ES-I3 (cell line): ENCODE measurements around the gene SPIRE1.

Source experiments
- H3K36me3 ChIP-seq: 2 replicates; pipeline ENCODE4 v1.6.1; 2013; ENCODE audit warnings: mild to moderate bottlenecking, low read length, control low read depth, moderate library complexity; ENCODE audit not compliant: insufficient read depth
- H3K4me1 ChIP-seq: 2 replicates; pipeline ENCODE4 v1.6.1; 2013; ENCODE audit warnings: mild to moderate bottlenecking, control low read depth, low read length; ENCODE audit not compliant: insufficient read depth
- H3K9ac ChIP-seq: 2 replicates; pipeline ENCODE4 v1.6.1; 2013; ENCODE audit warnings: low read depth, mild to moderate bottlenecking, low read length, moderate library complexity
- H3K9me3 ChIP-seq: 2 replicates; pipeline ENCODE4 v1.6.1; 2013; ENCODE audit warnings: mild to moderate bottlenecking, low read length, moderate library complexity; ENCODE audit not compliant: control insufficient read depth, insufficient read depth

SPIRE1 gene

DNA sequence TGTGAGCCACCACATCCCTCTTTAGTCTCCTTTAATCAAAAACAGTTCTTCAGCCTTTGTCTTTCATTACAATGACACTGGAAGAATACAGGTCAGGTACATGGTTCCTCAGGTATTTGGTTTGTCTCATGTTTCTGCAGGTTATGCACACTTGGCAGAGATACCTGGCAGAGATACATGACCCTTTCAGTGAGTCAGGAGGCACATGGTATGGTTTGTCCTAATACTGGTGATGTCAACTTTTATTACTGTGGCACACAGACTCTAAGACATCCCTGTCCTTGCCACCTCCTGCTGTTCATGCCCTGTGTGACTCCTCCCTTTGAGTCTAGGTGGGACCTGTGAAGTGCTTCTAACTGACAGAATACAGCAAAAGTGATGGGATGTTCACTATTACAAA lies 58.4 kb downstream of the SPIRE1 start:
- Histone ChIP-seq H3K9me3 (no peaks in the 10 kb centered on the region), H3K4me1 (peaks cover 19% of the 10 kb centered on the region), H3K36me3 (no peaks in the 10 kb centered on the region), H3K9ac (no peak overlapping the region)

DNA sequence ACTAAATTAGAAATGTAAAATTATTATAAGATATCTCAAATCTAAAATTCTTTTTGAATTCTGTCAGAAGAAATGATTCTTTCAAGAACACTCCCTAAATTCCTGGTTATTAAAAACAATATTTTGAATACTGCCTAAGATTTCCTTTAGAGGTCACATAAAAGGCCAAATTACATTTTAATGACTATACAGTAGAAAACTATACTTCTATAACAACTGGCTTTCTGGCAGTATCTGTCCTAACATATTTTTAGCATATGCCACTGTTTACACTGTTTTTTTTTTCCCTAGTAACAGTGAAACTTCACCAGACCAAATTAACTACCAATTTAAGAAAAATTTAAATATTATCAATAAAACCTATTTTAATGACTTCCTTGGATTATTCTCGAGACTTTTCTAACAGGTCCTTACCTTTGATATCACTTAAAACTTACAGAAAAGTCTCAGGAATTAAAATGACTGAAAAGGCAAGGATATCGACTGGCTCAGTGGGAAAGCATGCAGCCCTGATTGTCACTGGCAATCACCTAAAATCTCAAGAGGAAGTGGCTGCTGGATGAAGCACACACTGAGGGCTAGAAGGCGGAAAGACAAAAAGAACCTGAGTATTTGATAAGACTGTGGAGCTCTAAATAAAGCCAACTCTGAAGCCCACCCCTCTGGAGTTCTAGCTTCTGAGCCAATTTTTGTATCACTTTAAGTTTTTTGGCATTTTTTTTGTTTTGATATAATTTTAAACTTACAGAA lies 59.6 kb downstream of the SPIRE1 start:
- no peaks in the 10 kb centered on the region for H3K9me3 ChIP-seq
- no peak overlapping the region for H3K9ac ChIP-seq
- peaks cover 19% of the 10 kb centered on the region for H3K4me1 ChIP-seq
- no peaks in the 10 kb centered on the region for H3K36me3 ChIP-seq

DNA sequence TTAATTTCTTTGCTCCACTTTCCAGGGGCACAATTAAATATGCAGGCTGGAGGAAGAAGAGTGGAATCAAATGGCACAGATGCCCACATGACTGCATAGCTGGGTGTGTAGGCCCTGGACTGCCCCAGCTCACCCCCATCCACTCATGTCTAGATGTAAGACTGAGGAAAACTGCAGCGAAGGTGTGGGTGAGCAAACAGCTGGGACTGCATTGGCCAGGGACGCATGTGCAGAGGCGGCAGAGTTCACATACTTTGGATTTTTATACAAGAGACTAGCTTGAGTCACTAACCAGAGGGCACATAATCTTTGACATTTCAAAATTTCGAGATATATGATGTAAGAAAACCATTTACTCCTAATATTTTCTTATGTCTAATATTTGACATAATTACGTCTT lies 60.1 kb downstream of the SPIRE1 start:
- H3K4me1 ChIP-seq = peaks cover 19% of the 10 kb centered on the region

DNA sequence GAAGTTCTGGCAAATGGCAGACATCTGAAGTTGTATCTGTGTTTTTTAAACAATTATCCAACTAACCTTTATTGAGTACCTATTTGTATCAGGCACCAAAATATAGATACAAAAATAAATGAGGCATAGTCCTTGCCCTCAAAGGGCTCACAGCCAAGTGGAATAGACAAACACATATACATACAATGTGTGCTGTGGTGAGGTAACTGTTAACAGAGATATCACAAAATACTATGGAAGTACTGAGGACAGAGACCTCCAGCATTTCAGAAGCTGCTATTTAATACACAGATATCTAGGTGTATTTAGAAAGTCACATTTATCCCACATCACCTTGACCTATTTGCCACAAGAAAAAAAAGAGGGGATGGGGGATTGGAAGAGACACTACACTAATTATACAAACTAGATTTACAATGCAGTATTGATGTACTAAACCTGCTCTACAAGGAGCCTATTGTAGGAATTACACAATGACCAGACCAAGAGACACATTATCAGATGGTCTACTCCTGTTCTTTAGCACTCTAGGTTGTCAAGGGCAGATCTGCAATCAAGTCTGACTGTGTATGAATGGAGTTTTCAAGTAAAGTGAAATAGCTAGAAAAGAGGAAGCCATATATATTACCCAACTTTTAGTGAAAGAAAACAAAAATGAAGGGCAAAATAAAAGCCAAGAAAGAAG lies 62.2 kb downstream of the SPIRE1 start:
- Histone ChIP-seq H3K4me1 (peaks cover 19% of the 10 kb centered on the region), H3K9ac (no peak overlapping the region), H3K36me3 (no peaks in the 10 kb centered on the region), H3K9me3 (no peaks in the 10 kb centered on the region)

More for the DNA sequence above, 60.1 kb downstream of the SPIRE1 start:
- Histone ChIP-seq H3K36me3 (no peaks in the 10 kb centered on the region), H3K9ac (no peak overlapping the region), H3K9me3 (no peaks in the 10 kb centered on the region)

DNA sequence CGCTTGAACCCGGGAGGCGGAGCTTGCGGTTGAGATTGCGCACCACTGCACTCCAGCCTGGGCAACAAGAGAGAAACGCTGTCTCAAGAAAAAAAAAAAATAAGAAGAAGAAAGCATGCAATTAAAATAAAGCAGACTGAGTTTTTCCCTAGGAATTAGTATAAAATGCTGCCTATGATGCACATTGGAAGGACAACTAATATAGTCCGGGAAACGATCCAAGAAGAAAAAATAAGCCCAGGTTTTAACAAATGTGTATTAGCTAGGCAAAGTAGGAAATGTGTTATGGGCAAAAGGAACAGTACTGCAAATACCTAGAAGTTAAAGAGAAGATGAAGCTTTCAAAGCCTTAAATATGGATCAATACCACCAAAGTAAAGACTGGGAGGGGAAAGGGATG lies 64.0 kb downstream of the SPIRE1 start:
- peaks cover 18% of the 10 kb centered on the region for H3K4me1 ChIP-seq
- no peak overlapping the region for H3K9ac ChIP-seq
- no peaks in the 10 kb centered on the region for H3K36me3 ChIP-seq
- no peaks in the 10 kb centered on the region for H3K9me3 ChIP-seq

DNA sequence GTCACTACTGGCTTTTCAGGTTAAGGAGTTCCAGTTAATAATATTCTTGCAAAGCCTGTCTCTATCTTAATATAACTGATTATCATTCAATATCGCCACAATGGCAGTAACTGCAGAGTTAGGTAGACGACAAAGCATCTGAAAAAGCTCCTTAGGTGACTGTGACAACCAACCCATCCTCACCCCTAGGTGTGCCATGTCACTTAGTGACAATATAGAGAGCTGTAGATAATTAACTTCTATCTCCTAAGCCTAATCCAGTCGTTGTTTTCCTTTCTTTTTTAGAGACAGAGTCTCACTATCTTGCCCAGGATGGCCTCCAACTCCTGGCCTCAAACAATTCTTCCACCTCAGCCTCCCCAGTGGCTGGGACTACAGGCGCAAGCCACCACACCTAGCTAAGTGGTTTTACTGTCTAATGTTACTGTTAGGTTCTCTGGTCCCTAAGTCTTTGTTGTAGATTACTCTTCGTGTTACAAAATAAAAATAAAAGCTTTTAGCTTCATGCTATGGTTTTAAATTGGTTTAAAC lies 65.2 kb downstream of the SPIRE1 start:
- Histone ChIP-seq H3K4me1 (peaks cover 9% of the 10 kb centered on the region; the same call in 1 of the 2 replicates), H3K36me3 (no peaks in the 10 kb centered on the region), H3K9ac (no peak overlapping the region), H3K9me3 (no peaks in the 10 kb centered on the region)

DNA sequence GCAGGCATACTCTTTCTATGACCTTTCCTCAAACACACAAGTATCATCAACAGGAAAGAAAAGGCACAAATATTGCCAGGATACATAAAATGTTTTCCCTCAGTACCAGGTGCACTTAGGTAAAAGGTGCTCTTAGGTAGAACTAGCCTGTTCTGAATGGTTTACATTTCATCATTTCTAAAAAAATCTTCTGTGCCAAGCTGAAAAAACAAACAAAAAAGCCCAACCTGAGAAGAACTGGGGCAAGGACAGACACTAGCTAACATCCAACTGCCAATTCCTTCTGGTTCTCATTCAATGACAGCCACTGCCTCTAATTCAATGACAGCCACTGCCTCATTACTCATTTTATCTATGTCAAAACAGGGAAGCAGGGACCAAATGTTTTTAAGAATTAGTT lies 68.5 kb downstream of the SPIRE1 start:
- H3K36me3 ChIP-seq = no peaks in the 10 kb centered on the region
- no peaks in the 10 kb centered on the region for H3K9me3 ChIP-seq
- H3K9ac ChIP-seq = no peak overlapping the region
- no peaks in the 10 kb centered on the region for H3K4me1 ChIP-seq

DNA sequence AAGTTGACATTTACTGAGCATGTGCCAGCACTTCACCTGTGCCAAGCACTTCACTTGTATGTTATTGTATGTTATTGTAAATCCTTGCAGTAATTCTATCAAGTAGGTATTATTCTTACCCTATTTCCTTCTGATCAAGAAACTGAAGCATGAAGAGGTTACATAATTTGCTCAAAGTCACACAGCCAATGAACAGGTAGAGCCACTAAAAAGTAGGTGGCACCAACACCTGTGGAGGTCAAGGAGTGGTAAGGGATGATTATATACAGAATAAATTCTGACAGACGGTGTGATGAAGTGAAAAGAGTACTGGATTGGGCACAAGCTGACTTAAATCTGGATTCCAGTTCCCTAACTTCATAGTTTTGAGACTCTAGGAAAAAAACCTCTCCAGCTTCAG lies 71.0 kb downstream of the SPIRE1 start:
- H3K36me3 ChIP-seq = no peaks in the 10 kb centered on the region
- H3K4me1 ChIP-seq = no peaks in the 10 kb centered on the region
- no peak overlapping the region for H3K9ac ChIP-seq
- no peaks in the 10 kb centered on the region for H3K9me3 ChIP-seq

DNA sequence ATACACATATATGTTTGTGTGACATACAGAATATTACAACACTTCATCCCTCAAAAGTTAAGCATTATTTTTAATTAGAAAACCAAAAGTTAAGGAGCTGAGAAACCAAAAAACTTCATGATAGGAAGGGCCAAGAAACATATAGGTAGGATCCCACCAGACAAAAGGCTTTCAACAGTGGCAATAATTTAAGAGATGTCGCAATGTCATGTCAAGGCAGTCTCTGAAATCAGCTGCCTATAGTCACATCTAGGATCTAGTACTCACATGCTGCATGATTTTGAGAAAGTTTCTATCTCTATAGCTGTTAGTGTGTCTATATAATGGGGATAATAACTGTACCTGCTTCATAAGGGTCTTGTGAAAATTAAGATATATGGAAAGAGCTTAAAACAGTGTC lies 72.7 kb downstream of the SPIRE1 start:
- H3K4me1 ChIP-seq = no peaks in the 10 kb centered on the region
- no peaks in the 10 kb centered on the region for H3K36me3 ChIP-seq
- H3K9me3 ChIP-seq = no peaks in the 10 kb centered on the region
- no peak overlapping the region for H3K9ac ChIP-seq

DNA sequence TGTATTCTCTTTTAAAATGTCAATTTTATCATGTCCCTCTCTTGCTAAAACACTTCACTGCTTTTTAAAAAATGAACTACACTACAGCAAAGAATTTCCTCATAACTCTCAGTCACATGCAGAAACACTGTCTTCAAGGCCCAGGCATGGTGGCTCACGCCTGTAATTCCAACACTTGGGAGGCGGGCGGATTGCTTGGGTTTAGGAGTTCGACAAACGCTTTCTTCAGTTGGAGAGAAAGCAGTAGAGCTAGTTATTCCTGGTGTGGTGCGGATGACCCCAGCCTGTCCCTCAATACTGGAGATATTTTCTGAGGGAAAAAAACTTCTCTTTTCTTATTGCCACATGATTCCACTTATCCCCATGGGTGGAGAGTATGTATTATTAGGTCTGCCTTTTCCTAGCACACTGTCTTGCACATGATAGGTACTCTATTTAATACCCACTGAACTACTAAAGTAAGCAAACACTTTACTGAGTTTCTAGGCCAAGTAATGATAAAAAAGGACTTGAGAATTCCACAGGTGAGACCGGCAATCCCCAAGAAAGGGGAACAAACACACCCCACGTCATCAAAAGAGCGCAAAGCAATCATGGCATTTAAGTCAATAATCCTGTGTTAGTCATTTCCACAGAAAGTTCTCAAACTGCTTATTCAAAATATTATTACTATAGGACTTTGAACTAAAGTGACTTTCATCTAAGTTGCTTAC lies 77.1 kb downstream of the SPIRE1 start:
- Histone ChIP-seq H3K36me3 (no peaks in the 10 kb centered on the region), H3K4me1 (no peaks in the 10 kb centered on the region), H3K9me3 (no peaks in the 10 kb centered on the region), H3K9ac (no peak overlapping the region)

DNA sequence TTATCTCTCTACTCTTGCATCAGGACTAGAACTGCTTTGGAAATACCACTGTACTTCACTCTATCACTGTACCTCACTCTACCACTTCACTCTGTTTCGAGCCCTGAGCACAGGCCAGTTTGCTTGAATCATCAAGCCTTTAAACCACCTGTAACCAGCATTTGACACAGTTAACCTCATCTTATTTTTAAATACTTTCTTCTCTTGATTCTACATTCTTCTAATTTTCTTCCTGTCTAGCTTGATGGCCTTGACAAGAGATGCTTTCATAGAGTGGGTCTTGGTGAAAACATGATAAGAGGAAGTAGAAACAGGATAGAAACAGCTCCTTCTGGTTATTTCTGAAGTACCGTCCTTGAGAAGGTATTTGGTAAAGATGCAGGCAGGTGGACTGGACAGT lies 78.1 kb downstream of the SPIRE1 start:
- no peaks in the 10 kb centered on the region for H3K4me1 ChIP-seq
- no peaks in the 10 kb centered on the region for H3K9me3 ChIP-seq
- H3K9ac ChIP-seq = no peak overlapping the region
- no peaks in the 10 kb centered on the region for H3K36me3 ChIP-seq

DNA sequence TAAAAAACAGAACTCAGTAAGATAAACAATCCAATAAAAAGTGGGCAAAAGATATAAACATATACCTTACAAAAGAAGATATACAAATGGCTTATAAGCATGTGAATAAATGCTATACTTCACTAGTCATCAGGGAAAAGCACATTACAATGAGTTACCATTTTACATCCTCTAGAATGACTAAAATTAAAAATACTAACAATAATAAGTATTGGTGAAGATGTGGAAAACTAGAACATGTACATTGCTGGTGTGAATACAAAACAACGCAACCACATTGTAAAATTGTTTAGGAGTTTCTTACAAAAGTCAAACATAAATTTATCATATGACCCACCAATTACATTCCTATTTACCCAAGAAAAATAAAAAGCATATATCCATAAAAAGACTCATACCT lies 80.1 kb downstream of the SPIRE1 start:
- Histone ChIP-seq H3K9ac (no peak overlapping the region), H3K9me3 (no peaks in the 10 kb centered on the region), H3K4me1 (no peaks in the 10 kb centered on the region), H3K36me3 (no peaks in the 10 kb centered on the region)

DNA sequence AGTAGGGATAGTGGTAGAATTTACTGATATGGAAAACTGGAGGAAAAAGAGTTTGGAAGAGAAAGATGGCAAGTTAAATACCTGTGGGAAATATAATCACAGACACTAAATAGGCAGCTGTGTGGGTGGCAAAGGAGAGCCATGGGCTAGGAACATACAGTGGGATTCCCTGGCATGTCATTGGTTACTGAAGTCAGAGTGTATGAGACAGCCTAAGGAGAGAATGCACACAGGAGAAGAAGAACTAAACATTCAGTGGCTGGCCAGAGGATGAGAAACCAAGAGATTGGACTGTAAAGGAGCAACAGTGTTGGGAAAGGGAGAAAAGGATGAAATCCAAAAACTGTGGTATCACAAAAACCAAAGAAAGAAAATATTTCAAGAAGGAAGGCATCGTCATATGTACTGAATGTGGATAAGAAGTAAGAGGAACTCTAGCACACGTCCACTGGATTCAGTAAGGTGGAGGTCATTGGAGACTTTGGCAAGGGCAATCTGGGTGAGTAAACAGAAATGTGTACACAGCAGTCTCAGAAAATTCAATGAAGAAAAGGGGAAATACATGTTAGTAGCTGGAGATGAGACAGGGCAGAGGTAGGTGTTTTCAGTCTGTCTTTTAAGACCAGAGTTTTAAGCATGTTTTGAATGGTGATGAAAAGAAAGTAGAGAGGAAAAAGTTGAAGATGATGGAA lies 83.3 kb downstream of the SPIRE1 start:
- Histone ChIP-seq H3K36me3 (no peaks in the 10 kb centered on the region), H3K9ac (no peak overlapping the region), H3K9me3 (no peaks in the 10 kb centered on the region), H3K4me1 (no peaks in the 10 kb centered on the region)

DNA sequence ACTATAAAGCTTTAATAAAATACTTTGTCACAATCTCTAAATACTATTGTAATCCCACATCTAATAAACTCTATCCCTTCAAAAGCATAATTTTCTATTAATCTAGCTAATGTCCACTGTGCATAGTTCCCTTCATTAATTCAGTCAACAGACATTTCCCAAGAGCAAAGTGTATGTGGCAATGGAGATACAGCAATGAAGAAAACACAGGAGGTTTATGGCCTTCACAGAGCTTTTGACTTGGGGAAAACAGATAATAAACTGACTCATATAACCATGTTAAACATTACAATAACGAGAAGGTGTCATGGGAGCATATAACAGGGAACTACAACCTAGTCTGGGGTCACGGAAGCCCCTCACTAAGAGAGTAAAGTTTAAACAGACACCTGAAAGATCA lies 86.3 kb downstream of the SPIRE1 start:
- Histone ChIP-seq H3K9ac (no peak overlapping the region), H3K36me3 (no peaks in the 10 kb centered on the region), H3K4me1 (no peaks in the 10 kb centered on the region), H3K9me3 (no peaks in the 10 kb centered on the region; the same call in 1 of the 2 replicates)
